ENCODE measurements around the gene ZFP57.

The ZFP57 gene

DNA sequence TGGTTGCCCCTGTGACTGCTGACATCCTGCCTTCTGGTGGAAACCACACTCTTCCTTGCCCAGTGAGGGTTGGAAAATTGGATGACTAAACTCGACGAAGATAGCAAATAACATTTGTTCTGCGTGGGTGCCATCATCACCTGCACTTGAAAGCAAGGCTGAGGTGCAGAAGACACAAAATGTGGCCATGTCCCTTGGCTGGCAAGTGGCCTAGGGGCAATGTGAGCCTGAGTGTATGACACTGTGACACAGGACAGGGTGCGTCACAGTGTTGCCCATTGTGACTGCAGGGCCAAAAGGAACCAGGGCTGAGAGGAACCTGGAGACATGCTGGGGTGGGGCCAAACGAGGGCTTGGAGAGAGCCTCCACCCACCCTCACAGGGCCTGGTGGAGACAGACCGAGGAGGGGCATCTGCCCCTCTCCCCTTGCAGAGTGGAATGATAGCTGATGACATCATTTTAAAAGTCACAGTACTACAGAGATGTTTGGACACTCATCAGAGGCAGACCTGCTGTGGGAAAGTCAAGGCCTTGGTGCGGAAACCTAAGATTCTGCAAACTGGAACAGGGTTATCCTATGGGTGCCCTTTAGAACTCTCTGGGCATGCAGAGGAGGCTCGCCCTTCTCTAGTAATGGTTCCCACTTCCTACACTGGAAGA, 29.5 kb upstream of the ZFP57 start:
- in situ Hi-C loops (cut with MboI; ENCODE audit: low pct_unique_long_range_greater_than_20kb, low sequenced_read_pairs, unreplicated experiment) = no loop called here

DNA sequence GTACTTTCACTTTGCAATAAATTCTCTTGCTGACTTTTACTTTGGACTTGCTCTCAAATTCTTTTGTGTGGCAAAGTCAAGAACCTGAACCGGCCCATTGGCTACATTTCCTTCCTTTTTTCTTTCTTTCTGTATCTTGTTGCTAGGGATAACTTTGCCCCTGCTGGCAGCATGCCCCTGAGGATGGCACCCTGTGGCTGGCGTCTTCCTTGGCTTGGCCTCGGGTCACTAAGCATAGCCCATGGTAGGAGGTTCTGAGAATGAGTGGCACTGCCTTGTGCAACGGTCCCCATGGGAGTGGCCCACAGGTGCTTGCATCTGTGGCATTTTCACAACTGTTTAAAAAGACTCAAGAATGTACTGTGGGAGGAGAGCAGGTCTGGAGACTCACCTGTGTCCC, 28.2 kb upstream of the ZFP57 start:
- DNase-seq (ENCODE audit: low spot score) = no peak
- in situ Hi-C loops (cut with MboI; ENCODE audit: low pct_unique_long_range_greater_than_20kb, low sequenced_read_pairs, unreplicated experiment) = no loop called here
- TF ChIP-seq, protein P1, sequence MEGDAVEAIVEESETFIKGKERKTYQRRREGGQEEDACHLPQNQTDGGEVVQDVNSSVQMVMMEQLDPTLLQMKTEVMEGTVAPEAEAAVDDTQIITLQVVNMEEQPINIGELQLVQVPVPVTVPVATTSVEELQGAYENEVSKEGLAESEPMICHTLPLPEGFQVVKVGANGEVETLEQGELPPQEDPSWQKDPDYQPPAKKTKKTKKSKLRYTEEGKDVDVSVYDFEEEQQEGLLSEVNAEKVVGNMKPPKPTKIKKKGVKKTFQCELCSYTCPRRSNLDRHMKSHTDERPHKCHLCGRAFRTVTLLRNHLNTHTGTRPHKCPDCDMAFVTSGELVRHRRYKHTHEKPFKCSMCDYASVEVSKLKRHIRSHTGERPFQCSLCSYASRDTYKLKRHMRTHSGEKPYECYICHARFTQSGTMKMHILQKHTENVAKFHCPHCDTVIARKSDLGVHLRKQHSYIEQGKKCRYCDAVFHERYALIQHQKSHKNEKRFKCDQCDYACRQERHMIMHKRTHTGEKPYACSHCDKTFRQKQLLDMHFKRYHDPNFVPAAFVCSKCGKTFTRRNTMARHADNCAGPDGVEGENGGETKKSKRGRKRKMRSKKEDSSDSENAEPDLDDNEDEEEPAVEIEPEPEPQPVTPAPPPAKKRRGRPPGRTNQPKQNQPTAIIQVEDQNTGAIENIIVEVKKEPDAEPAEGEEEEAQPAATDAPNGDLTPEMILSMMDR (IDR thresholded peaks at IDR 0.05; ENCODE audit: extremely low read depth, insufficient read depth, missing control alignments) = no peak

More for the DNA sequence above, 29.5 kb upstream of the ZFP57 start:
- TF ChIP-seq, protein P1 (IDR thresholded peaks at IDR 0.05; ENCODE audit: extremely low read depth, insufficient read depth, missing control alignments) = no peak
- no peak for DNase-seq (ENCODE audit: low spot score)

DNA sequence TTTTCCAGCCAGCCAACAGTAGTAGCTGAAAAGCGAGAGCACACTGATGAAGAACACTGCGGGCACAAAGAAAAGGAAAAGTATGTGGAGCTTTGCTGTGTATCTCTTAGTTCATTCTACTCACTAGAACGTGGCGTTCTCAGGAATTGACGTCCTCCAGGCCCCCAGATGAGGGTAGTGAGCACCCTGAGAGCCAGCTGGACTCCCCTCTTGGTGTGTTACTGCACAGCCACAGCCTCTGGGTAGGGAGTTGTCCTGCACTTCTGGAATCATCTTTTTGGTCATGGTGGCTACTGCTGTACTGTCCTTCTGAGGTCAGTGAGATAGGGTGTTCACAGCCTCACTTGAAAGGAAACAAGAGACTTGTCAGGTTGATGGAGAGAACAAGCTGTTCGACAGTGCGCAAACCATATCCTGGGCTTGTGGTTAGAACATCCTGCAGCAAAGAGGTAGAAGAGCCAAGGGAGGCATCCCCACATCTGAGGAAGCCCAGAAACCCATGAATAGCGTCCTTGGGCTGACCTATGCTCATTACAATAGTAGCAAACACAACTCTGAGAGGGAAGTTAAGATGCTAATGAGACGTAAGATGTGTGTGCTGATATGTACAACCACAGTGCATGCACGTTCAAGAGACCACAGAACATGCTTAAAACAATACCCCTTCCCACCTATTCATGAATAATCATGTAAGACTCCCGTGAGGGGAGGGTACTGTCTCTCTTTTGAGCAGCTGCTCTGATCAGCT, 27.7 kb upstream of the ZFP57 start:
- no peak for DNase-seq (ENCODE audit: low spot score)
- in situ Hi-C loops (cut with MboI; ENCODE audit: low pct_unique_long_range_greater_than_20kb, low sequenced_read_pairs, unreplicated experiment) = no loop called here

DNA sequence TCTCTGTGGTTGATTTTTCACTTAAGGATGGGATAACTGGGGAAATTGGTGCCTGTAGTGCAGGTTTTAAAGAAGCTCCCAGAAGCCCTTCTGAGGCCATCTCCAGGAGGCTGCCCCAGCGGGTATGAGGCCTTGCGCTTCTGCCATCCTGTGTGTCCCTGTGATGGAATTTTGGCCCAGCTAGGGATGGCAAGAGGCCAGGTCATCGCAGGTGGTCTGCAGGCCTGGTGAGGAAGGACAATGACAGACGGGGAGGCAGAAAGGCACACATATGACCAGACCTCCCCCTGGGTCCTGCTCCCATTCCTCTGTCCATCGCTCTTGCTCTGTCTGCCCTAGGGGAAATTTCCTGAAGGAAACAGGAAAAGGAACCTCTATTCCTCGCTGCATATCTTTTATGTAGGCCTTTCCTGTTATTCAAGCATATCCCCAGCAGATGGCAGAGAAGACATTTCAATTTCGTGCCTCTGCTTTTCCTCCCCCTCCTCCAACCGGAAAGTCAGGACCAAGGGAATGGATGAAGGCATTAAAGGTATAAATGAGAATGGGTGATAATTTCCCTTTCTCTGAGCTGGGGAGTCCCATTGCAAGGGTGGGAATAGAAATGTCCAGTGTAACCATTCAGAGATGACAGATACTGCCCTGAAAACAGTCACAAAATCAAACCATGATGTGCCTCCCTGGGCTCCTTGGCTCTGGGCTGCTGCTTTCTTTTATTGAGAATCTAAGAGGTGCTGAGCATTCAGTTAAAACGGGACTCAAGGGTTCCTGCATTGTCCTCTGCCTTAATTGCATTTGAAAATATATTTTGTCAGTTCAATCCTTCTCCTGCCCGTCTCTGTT, 24.7 kb upstream of the ZFP57 start:
- in situ Hi-C loops (cut with MboI; ENCODE audit: low pct_unique_long_range_greater_than_20kb, low sequenced_read_pairs, unreplicated experiment) = no loop called here
- DNase-seq (ENCODE audit: low spot score) = no peak
- TF ChIP-seq, protein P1 (IDR thresholded peaks at IDR 0.05; ENCODE audit: extremely low read depth, insufficient read depth, missing control alignments) = peak; percentile 59

More for the DNA sequence above, 27.7 kb upstream of the ZFP57 start:
- TF ChIP-seq, protein P1 (IDR thresholded peaks at IDR 0.05; ENCODE audit: extremely low read depth, insufficient read depth, missing control alignments) = no peak

DNA sequence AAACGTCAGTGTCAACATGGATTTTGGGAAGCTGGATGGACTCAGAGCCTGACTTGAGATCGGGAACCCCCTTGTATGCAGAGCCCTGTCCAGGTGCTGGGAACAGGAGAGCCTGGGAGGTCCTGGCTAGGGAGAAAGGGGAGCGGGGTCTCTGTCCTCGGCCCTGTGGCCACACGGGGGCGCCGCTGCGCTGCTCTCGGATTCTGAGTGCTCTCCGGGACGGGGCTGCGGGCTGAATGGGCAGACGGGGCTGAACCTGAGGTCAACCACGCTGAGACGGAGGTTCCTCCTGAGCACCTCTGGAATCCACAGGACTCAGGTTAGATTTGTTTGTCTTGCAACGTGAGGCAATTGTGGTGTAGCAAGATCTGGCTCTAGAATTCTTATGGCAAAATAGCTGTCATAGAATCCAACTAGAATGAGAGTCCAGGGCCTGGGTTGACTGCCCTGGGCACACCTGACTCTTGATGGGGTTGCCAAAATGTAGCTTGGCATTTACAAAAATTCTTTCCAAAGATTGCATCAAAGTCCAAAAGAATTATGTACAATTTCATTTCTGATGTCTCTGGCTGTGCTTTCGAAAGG, 21.7 kb upstream of the ZFP57 start:
- peak; percentile 53 for DNase-seq (ENCODE audit: low spot score)
- in situ Hi-C loops (cut with MboI; ENCODE audit: low pct_unique_long_range_greater_than_20kb, low sequenced_read_pairs, unreplicated experiment) = no loop called here
- TF ChIP-seq, protein P1 (IDR thresholded peaks at IDR 0.05; ENCODE audit: extremely low read depth, insufficient read depth, missing control alignments) = peak; percentile 64
